HUDEP-2 (cell line): ENCODE measurements around the gene PHACTR1.
"Not testable (repeated sequence)": the region's sequence is repeated elsewhere in the genome, so short reads cannot be mapped to it uniquely, and the experiment has no call there.

Experiments
- DNase-seq, 76 experiments: peaks; one replicate each; lab custom pipeline; 2025; ENCODE audit not compliant: unreplicated experiment in 76 of 76; lab: John Stamatoyannopoulos, UW

The PHACTR1 gene

DNA sequence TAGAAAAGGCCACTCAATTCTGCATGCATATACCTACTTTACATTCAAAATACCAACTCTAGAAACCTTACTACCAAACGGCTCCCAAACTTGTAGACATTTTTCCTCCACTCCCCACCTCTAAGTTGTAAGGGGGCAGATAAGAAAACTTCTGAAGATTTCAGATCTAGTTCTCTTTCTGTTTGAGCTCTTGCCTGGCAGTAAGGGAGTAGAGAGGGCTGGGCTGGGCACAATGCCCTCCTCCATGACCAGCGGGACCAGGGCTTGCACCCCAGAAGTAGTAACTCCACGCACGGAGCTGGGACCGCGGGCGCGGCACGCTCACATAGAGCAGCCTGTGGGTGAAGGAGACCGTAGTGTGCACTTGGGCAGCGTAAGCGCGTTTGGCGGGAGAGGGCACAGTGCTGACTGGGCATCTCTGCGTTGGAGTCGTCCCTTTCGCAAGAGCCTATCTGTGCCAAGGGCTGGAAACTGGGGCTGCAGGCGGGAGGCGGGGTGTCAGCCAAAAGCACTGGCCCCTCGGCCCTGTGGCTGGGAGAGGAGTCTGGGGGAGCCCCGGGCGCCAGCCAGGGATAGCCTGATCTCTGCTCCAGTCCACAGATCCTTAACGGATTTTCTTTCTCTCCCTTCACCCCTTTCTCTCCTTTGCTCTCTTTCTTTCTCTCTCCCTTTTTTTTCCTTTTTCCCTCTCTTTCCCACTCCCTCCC lies 32.4 kb downstream of the PHACTR1 start:
- DNase-seq, result no peak

- no peak for DNase-seq
Observed at GRCh38 chr6:12749531-12750379, 33.2 kb downstream of the PHACTR1 start.

DNA sequence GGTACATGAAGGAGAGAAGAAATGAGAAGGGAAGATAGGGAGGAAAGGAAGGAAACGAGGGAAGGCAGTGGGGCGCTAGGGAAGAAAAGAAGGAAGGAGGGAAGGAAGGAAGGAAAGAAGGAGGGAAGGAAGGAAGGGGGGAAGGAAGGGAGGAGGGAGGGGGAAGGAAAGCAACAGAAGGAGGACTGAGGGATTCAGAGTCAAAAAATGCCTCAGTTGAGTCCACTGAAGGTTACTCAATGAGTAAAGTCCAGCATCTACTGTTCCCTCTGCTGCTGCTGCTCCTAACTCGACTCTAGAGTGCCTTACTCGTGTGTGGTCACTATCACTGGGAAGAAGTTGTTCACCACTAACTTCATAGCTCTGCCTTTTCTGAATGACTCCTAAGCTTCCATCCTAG lies 33.8 kb downstream of the PHACTR1 start:
- DNase-seq, result no peak

DNA sequence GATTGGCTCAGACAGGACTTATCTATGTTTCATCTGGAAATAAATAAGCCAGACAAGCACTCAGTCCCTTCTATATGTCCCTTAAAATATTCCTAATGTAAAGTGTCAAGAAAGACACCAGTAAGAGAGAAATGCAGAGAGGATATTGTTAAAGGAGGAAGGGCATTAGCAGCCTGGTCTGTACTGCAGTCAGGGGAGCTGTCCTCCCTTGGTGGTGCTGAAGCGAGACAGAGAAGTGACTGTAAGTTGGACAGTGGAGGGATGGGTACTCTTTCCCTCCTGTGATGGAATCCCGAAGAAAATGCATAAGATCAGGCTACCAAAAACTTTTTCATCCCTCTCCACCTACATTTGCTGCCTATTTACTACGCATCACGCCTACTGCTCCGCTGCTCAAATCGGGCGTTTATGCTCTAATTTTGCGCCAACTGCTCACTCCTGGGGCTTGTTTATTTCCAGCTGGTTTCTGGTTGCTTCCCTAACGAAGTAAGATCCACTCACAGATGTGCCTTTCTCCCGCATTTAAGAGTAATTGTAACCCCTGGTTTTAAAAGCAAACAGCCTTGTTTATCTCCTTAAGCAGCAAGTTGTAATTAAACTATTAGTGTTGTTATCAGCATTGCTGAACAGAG lies 35.2 kb downstream of the PHACTR1 start:
- peak in 47 of 76 experiments; percentile 1 to 70 (median 30) for DNase-seq

- DNase-seq, result no peak
Observed at GRCh38 chr6:12753036-12753435, 36.5 kb downstream of the PHACTR1 start.

DNA sequence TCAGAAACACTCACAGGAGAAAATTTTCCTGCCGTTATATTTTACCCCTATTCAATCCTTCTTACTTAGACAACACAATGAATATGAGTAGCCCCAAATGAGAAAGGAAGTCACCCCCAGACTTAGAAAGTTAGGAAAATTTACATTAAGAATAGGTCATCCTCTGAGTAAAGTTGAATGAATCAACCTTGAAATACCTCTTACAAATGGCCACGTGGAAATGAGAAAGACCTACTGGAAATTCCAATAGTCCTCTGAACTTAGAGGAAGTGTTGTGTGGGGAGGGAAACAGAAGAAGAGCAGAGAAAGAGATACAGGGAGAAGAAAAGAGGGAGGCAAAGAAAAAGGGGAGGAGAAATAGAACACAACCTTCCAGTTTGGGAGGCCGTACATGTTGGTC lies 43.7 kb downstream of the PHACTR1 start:
- DNase-seq, result no peak

- no peak for DNase-seq
Observed at GRCh38 chr6:12760911-12761310, 44.3 kb downstream of the PHACTR1 start.

- no peak for DNase-seq
Observed at GRCh38 chr6:12761376-12762115, 45.0 kb downstream of the PHACTR1 start.

- not testable (repeated sequence) for DNase-seq
Observed at GRCh38 chr6:12762731-12763434, 46.3 kb downstream of the PHACTR1 start.

DNA sequence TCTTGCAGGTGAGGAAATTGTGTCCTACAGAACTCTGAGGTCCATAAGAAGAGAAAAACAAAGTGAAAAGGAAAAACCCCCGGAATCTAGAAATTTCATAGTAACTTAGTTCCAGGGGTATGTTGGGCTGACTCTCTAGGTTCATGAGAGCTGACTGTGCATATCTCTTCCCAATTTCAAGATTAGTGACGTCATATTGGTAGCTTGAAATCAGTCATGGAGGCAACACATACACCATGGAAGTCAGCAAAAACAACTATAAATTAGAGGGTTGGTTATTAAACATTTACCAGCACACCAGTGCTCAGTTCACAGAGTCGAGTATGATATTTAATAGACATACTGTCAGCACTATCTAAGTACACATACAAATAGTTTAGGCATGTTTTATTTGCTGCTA lies 49.8 kb downstream of the PHACTR1 start:
- no peak for DNase-seq

DNA sequence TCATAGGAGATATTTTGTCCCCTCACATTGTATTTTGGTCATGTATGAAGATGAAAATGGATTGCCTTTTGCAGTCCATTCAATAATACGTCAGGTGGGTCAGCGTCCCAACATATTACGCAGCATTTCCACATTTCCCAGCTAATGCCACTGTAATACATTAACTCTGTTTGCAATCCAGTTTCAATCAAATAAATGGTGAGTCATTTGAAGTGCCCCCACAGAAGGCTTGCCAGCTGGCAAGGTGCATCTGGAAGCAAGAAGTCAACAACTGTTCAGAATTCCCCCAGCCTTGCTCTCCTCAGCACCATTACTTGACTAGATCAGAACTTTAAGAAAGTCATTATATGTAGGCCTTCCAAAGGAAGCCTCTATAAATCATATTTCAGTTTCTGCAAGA lies 50.4 kb downstream of the PHACTR1 start:
- no peak for DNase-seq

GRCh38 chr6:12769556-12770256 lies 53.1 kb downstream of the PHACTR1 start:
- DNase-seq, result no peak

DNA sequence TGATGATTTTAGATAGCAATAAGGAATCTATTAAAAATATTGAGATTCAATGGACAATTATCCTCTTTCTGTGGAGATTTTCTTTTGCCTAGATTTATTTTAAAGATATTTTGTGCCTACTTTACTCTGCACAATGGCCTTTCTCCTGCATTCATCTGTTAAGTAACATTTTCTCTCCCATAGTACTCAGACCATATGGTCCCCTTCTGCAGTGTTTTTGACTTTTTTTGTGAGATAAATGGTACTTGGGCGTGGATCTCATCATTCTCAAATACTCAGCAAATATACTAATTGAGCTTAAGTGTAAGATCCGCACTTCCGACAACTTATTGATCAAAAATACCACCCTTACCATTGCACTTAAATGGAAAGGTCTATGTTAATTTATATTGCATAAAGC lies 55.8 kb downstream of the PHACTR1 start:
- no peak for DNase-seq

DNA sequence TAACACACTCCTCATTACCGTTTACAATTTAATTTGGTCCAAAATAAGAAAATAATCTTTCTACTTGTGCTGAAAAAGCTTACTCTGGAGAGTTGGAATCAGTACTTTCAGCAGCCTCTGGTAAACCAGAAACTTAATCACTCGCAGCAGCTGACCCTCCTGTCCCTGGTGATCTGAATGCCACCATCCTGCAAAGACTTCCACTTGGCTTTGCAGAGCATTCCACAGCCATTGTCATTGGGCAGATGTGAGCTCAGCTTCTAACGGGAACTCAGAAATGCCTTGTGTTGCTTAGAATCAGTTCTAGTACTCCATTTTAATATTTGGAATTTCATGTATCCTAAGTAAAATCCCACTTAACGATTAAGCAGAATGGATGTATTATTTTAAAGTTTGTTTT lies 59.7 kb downstream of the PHACTR1 start:
- DNase-seq, result no peak

DNA sequence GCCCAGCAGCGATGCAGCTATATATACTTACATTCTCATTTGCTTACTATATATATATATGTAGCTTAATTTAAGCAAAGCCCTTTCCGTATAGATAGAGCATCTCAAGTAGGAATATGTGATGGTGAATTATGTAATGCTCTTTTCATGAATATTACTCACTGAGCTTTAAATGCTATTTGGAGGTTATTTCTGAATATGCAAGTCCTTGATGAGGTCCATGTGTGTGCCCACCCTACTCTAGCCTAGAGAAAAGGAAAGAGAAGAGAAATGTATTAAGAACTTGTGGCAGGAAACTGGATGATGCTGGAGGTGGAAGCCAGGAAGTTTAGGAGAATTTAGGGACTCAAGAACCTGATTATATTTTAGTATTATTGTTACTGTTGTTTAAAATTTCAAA lies 63.2 kb downstream of the PHACTR1 start:
- no peak for DNase-seq

- no peak for DNase-seq
Observed at GRCh38 chr6:12782136-12782535, 65.6 kb downstream of the PHACTR1 start.

- no peak for DNase-seq
Observed at GRCh38 chr6:12785301-12785700, 68.7 kb downstream of the PHACTR1 start.

GRCh38 chr6:12785921-12786320 lies 69.4 kb downstream of the PHACTR1 start:
- DNase-seq, result no peak

DNA sequence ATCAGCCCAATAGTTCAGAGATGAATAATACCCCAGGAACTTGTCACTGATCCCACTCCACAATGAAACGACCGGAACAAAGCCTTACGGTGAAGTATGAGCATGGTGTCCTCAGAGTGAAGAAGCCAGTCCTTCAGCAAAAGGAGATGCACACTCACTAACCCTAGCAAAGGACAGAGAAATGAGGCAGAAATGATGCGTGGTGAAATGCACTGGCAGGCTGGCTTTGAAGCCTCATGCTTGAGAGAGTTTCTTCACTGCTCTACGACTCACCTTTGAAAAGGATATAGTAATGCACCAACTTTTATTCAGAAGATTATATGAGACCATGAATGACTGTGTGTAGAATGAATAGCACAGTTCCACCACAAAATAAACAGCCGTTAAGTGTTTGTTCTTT lies 74.8 kb downstream of the PHACTR1 start:
- no peak for DNase-seq

- no peak for DNase-seq
Observed at GRCh38 chr6:12798326-12798725, 81.8 kb downstream of the PHACTR1 start.
